ENCODE measurements around the gene GATM.

GRCh38 chr15:45333550-45333949 lies 44.8 kb downstream of the GATM start:
- no peak for TF ChIP-seq POLR2A (IDR thresholded peaks at IDR 0.05)
- TF ChIP-seq CTCF (IDR thresholded peaks at IDR 0.05) = no peak
